Measurements from ENCODE around the gene GTPBP10.

GTPBP10 gene

GRCh38 chr7:90430614-90431460 is 84.3 kb downstream of the GTPBP10 start:
- Mint-ChIP-seq H3K9me3 (peaks cover 5% of the 10 kb centered on the region), H3K27ac (no peak overlapping the region), H3K27me3 (ENCODE audit: low read depth) (no peaks in the 10 kb centered on the region), H3K4me1 (ENCODE audit: low read depth) (peaks cover 5% of the 10 kb centered on the region), H3K4me3 (no peak overlapping the region), H3K36me3 (ENCODE audit: low read depth) (no peaks in the 10 kb centered on the region)
- DNase-seq (ENCODE audit: low spot score): no peak

GRCh38 chr7:90432752-90433151 is 86.2 kb downstream of the GTPBP10 start:
- H3K27ac Mint-ChIP-seq: no peak overlapping the region
- peaks cover 5% of the 10 kb centered on the region for H3K9me3 Mint-ChIP-seq
- H3K36me3 Mint-ChIP-seq (ENCODE audit: low read depth): no peaks in the 10 kb centered on the region
- no peak overlapping the region for H3K4me3 Mint-ChIP-seq
- DNase-seq (ENCODE audit: low spot score): no peak
- no peaks in the 10 kb centered on the region for H3K27me3 Mint-ChIP-seq (ENCODE audit: low read depth)
- H3K4me1 Mint-ChIP-seq (ENCODE audit: low read depth): no peaks in the 10 kb centered on the region

GRCh38 chr7:90433221-90433620 is 86.7 kb downstream of the GTPBP10 start:
- no peak for DNase-seq (ENCODE audit: low spot score)
- H3K4me3 Mint-ChIP-seq: no peak overlapping the region
- no peaks in the 10 kb centered on the region for H3K4me1 Mint-ChIP-seq (ENCODE audit: low read depth)
- no peaks in the 10 kb centered on the region for H3K36me3 Mint-ChIP-seq (ENCODE audit: low read depth)
- H3K27ac Mint-ChIP-seq: no peak overlapping the region
- H3K27me3 Mint-ChIP-seq (ENCODE audit: low read depth): no peaks in the 10 kb centered on the region
- H3K9me3 Mint-ChIP-seq: peaks cover 5% of the 10 kb centered on the region
